Endodermal cell (in vitro differentiated cells): ENCODE data around the gene SPAG16. TPM values are rescaled to one million over a fixed set of nuclear protein-coding genes. Genes with fewer than 3 reads are reported as not detected.

Source experiments
- DNase-seq: peaks from one replicate; pipeline ENCODE4 v3.0.0-alpha.2; 2017
- H3K27ac ChIP-seq: 2 replicates; pipeline ENCODE4 v1.5.1; 2013; ENCODE audit warnings: mild to moderate bottlenecking, low read depth, low read length, moderate library complexity
- H3K27me3 ChIP-seq: 2 replicates; pipeline ENCODE4 v1.6.1; 2013; ENCODE audit warnings: mild to moderate bottlenecking, low read length, moderate library complexity; ENCODE audit not compliant: insufficient read depth, control insufficient read depth, poor library complexity, severe bottlenecking
- H3K36me3 ChIP-seq: 2 replicates; pipeline ENCODE4 v1.7.0; 2013; ENCODE audit warnings: mild to moderate bottlenecking, low read length, moderate library complexity; ENCODE audit not compliant: control insufficient read depth, insufficient read depth
- H3K4me1 ChIP-seq: one replicate; pipeline ENCODE4 v1.7.0; 2013; ENCODE audit warnings: low read length; ENCODE audit not compliant: control insufficient read depth, insufficient read depth
- H3K4me3 ChIP-seq: 2 replicates; pipeline ENCODE4 v1.5.1; 2013; ENCODE audit warnings: mild to moderate bottlenecking, low read length, moderate library complexity
- H3K9ac ChIP-seq: 2 replicates; pipeline ENCODE4 v1.6.1; 2013; ENCODE audit warnings: mild to moderate bottlenecking, low read length, moderate library complexity; ENCODE audit not compliant: poor library complexity, severe bottlenecking; ENCODE audit errors: extremely low read depth
- H3K9me3 ChIP-seq: 2 replicates; pipeline ENCODE4 v1.6.1; 2013; ENCODE audit warnings: mild to moderate bottlenecking, low read length, moderate library complexity; ENCODE audit not compliant: control insufficient read depth
- H3K27ac Mint-ChIP-seq: 2 replicates; pipeline ENCODE4 v1.8.0; 2020; ENCODE audit warnings: mixed read lengths
- H3K27me3 Mint-ChIP-seq: 2 replicates; pipeline ENCODE4 v1.8.0; 2021; ENCODE audit warnings: mild to moderate bottlenecking, mixed read lengths; ENCODE audit not compliant: insufficient read depth
- H3K36me3 Mint-ChIP-seq: 2 replicates; pipeline ENCODE4 v1.8.0; 2020; ENCODE audit warnings: low read depth, mixed read lengths
- H3K4me1 Mint-ChIP-seq: 2 replicates; pipeline ENCODE4 v1.8.0; 2020; ENCODE audit warnings: mixed read lengths
- H3K4me3 Mint-ChIP-seq: 2 replicates; pipeline ENCODE4 v1.8.0; 2020; ENCODE audit warnings: mild to moderate bottlenecking, moderate library complexity, mixed read lengths
- H3K9me3 Mint-ChIP-seq: 2 replicates; pipeline ENCODE4 v1.8.0; 2020; ENCODE audit warnings: mild to moderate bottlenecking, mixed read lengths
- CTCF ChIP-seq: fragments of 200-600 bp; sonication (generic); conservative IDR thresholded peaks from 2 replicates; pipeline ENCODE4 v1.5.0; 2021; ENCODE audit warnings: antibody characterized with exemption, mild to moderate bottlenecking
- WGBS, 2 experiments: methylation state at CpG; one replicate each; pipeline versions ENCODE4 v1.1.5 to v1.1.7; 2013; ENCODE audit warnings: missing lambda C conversion rate in 2 of 2, mixed read lengths in 1 of 2; ENCODE audit not compliant: insufficient coverage in 1 of 2, insufficient read length in 1 of 2; 5-methylcytosine and 5-hydroxymethylcytosine counted together
- total RNA-seq, 2 donors: library from RNA; stranded (reverse); fragmentation: NEBNext Ultra II Directional in 1 of 2; extraction: Animal tissue kit (Norgen Biotek cat#: 25700) in 1 of 2; gene quantifications; 2 replicates in 1 of 2; 3 replicates in 1 of 2; pipeline ENCODE4 v1.2.1, GENCODE V29; 2021

Gene SPAG16
- total RNA-seq, 2 donors from 2014 or later: 27.8 to 38.2 TPM

GRCh38 chr2:214011676-214012075 is 727.4 kb downstream of the SPAG16 start:
- Histone ChIP-seq H3K9ac (no peak overlapping the region), H3K4me1 (no peaks in the 10 kb centered on the region), H3K27ac (no peak overlapping the region), H3K9me3 (peaks cover 17% of the 10 kb centered on the region), H3K36me3 (no peaks in the 10 kb centered on the region), H3K27me3 (no peaks in the 10 kb centered on the region), H3K4me3 (no peak overlapping the region)
- H3K4me3 Mint-ChIP-seq: no peak overlapping the region
- H3K9me3 Mint-ChIP-seq: peaks cover 6% of the 10 kb centered on the region
- WGBS, 2 experiments: 92 to 95% methylated on average over 3 of the region's 3 CpGs
- H3K4me1 Mint-ChIP-seq: peaks cover 9% of the 10 kb centered on the region
- no peak for DNase-seq
- no peak for TF ChIP-seq CTCF
- H3K27ac Mint-ChIP-seq: no peak overlapping the region
- H3K36me3 Mint-ChIP-seq: no peaks in the 10 kb centered on the region
- no peaks in the 10 kb centered on the region for H3K27me3 Mint-ChIP-seq

- H3K27ac ChIP-seq: no peak overlapping the region
- 94 to 96% methylated on average over 7 of the region's 7 CpGs for WGBS, 2 experiments
- H3K27ac Mint-ChIP-seq: no peak overlapping the region
Observed at GRCh38 chr2:214014551-214015220, 730.4 kb downstream of the SPAG16 start.

DNA sequence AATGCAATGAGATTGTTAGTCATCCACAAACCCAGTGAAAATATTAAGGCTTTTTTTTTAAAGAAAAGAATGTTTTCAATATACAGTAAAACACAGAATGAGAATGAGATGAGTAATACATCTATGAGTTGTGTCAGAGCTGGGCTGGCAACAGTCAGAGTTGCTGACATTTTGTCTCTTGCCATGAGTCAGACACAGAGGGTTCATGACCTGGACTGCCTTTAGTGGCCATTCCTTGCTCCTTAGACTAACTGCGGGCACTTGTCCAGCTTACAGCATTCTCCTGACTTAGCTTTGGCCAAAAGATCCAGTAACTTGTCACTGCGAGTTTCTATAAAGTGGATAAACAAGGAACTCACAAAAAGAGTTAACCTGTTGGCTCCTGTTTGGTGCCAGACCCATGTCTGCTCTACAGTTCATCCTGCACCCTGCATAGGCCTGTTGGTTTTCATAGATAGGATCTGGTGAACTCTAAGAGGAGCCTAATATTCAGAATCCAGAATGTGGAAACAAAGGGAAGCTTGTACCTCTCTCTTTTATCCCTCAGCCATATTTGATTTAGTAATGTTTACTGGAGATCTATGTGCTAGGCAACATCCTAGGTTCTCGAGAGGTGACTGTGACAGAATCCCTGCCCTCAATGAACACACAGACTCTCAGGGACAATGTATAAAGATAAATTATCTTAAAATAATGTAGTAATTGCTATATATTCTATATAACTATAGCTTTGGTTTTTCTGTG is 735.1 kb downstream of the SPAG16 start:
- H3K4me3 ChIP-seq: no peak overlapping the region
- no peaks in the 10 kb centered on the region for H3K27me3 Mint-ChIP-seq
- WGBS, 2 experiments: 88 to 100% methylated on average over 1 to 3 of the region's 3 CpGs
- H3K4me3 Mint-ChIP-seq: no peak overlapping the region
- no peaks in the 10 kb centered on the region for H3K4me1 ChIP-seq
- H3K27ac Mint-ChIP-seq: no peak overlapping the region
- H3K36me3 ChIP-seq: no peaks in the 10 kb centered on the region
- no peaks in the 10 kb centered on the region for H3K27me3 ChIP-seq
- no peaks in the 10 kb centered on the region for H3K9me3 ChIP-seq
- no peak for DNase-seq
- no peaks in the 10 kb centered on the region for H3K36me3 Mint-ChIP-seq
- H3K27ac ChIP-seq: no peak overlapping the region
- no peak for TF ChIP-seq CTCF
- no peaks in the 10 kb centered on the region for H3K9me3 Mint-ChIP-seq
- H3K9ac ChIP-seq: no peak overlapping the region
- peaks cover 4% of the 10 kb centered on the region for H3K4me1 Mint-ChIP-seq

More at GRCh38 chr2:214014551-214015220, 730.4 kb downstream of the SPAG16 start:
- H3K9ac ChIP-seq: no peak overlapping the region
- Mint-ChIP-seq H3K4me3 (no peak overlapping the region), H3K9me3 (no peaks in the 10 kb centered on the region), H3K36me3 (no peaks in the 10 kb centered on the region), H3K4me1 (peaks cover 4% of the 10 kb centered on the region), H3K27me3 (no peaks in the 10 kb centered on the region)
- no peak for DNase-seq
- H3K36me3 ChIP-seq: no peaks in the 10 kb centered on the region
- H3K4me1 ChIP-seq: no peaks in the 10 kb centered on the region
- TF ChIP-seq CTCF: no peak
- no peaks in the 10 kb centered on the region for H3K9me3 ChIP-seq
- H3K4me3 ChIP-seq: no peak overlapping the region
- H3K27me3 ChIP-seq: no peaks in the 10 kb centered on the region
